Middle frontal gyrus (tissue), 1 donor: Measurements from ENCODE around the gene TXNRD2.
A peak's percentile ranks its signal among the peaks of the same experiment; 100 is the strongest.
"Not testable (repeated sequence)": the region's sequence is repeated elsewhere in the genome, so short reads cannot be mapped to it uniquely, and the experiment has no call there.

Source experiments
- DNase-seq: peaks from one replicate; pipeline ENCODE4 v3.0.0-alpha.2; 2015; ENCODE audit warnings: low spot score; ENCODE audit errors: extremely low spot score

Gene TXNRD2

GRCh38 chr22:19948057-19948760 is 6.6 kb upstream of the TXNRD2 start:
- DNase-seq, result no peak

GRCh38 chr22:19943082-19944026 is 1.7 kb upstream of the TXNRD2 start:
- DNase-seq, result no peak

- peak; percentile 6 for DNase-seq
Measured at GRCh38 chr22:19942157-19943081, 801 bp upstream of the TXNRD2 start.

- DNase-seq, result no peak
Measured at GRCh38 chr22:19940536-19941364, 868 bp downstream of the TXNRD2 start.

- DNase-seq, result no peak
Measured at GRCh38 chr22:19937616-19938473, 3.8 kb downstream of the TXNRD2 start.

GRCh38 chr22:19936513-19936912 is 5.1 kb downstream of the TXNRD2 start:
- DNase-seq, result no peak

GRCh38 chr22:19935123-19935718 is 6.4 kb downstream of the TXNRD2 start:
- DNase-seq, result not testable (repeated sequence)

- no peak for DNase-seq
Measured at GRCh38 chr22:19933341-19934241, 8.0 kb downstream of the TXNRD2 start.

- no peak for DNase-seq
Measured at GRCh38 chr22:19932367-19933206, 9.0 kb downstream of the TXNRD2 start.

GRCh38 chr22:19931514-19931913 is 10.1 kb downstream of the TXNRD2 start:
- DNase-seq, result no peak

GRCh38 chr22:19930551-19931486 is 10.8 kb downstream of the TXNRD2 start:
- DNase-seq, result no peak

GRCh38 chr22:19929586-19930550 is 11.8 kb downstream of the TXNRD2 start:
- DNase-seq, result no peak

GRCh38 chr22:19928207-19928606 is 13.4 kb downstream of the TXNRD2 start:
- DNase-seq, result no peak

- no peak for DNase-seq
Measured at GRCh38 chr22:19927696-19928095, 13.9 kb downstream of the TXNRD2 start.

GRCh38 chr22:19926028-19926427 is 15.6 kb downstream of the TXNRD2 start:
- DNase-seq, result not testable (repeated sequence)
